Osteocyte (in vitro differentiated cells): ENCODE measurements around the gene KLHL42. TPM values are rescaled to one million over a fixed set of nuclear protein-coding genes. Genes with fewer than 3 reads are reported as not detected.

Experiments used
- DNase-seq: peaks from one replicate; pipeline ENCODE4 v3.0.0; 2021; ENCODE audit warnings: mixed read lengths; ENCODE audit not compliant: unreplicated experiment; ENCODE audit errors: extremely low spot score
- H3K27ac Mint-ChIP-seq: one replicate; pipeline ENCODE4 v1.8.0; 2021; ENCODE audit warnings: mild to moderate bottlenecking, mixed read lengths; ENCODE audit not compliant: unreplicated experiment
- H3K27me3 Mint-ChIP-seq: one replicate; pipeline ENCODE4 v1.8.0; 2021; ENCODE audit warnings: mixed read lengths; ENCODE audit not compliant: unreplicated experiment
- H3K36me3 Mint-ChIP-seq: one replicate; pipeline ENCODE4 v1.8.0; 2021; ENCODE audit warnings: mixed read lengths; ENCODE audit not compliant: unreplicated experiment
- H3K4me1 Mint-ChIP-seq: one replicate; pipeline ENCODE4 v1.8.0; 2021; ENCODE audit warnings: mixed read lengths; ENCODE audit not compliant: unreplicated experiment
- H3K4me3 Mint-ChIP-seq: one replicate; pipeline ENCODE4 v1.8.0; 2021; ENCODE audit warnings: mild to moderate bottlenecking, moderate library complexity, mixed read lengths; ENCODE audit not compliant: unreplicated experiment
- H3K9me3 Mint-ChIP-seq: one replicate; pipeline ENCODE4 v1.8.0; 2021; ENCODE audit warnings: mixed read lengths; ENCODE audit not compliant: unreplicated experiment
- total RNA-seq: library from RNA; stranded (reverse); gene quantifications from 2 replicates; pipeline ENCODE4 v1.2.1, GENCODE V29; 2021
- TF ChIP-seq, protein P1 (sequence below): fragments of 200-600 bp; sonication (generic); IDR thresholded peaks from 2 replicates; pipeline ENCODE4 v1.5.0; 2021; ENCODE audit warnings: antibody characterized with exemption, mild to moderate bottlenecking, moderate library complexity

Gene KLHL42
- total RNA-seq, 1 donor from 2014 or later, result 29.2 TPM

GRCh38 chr12:27814851-27815591, 35.0 kb downstream of the KLHL42 start:
- TF ChIP-seq, protein P1, sequence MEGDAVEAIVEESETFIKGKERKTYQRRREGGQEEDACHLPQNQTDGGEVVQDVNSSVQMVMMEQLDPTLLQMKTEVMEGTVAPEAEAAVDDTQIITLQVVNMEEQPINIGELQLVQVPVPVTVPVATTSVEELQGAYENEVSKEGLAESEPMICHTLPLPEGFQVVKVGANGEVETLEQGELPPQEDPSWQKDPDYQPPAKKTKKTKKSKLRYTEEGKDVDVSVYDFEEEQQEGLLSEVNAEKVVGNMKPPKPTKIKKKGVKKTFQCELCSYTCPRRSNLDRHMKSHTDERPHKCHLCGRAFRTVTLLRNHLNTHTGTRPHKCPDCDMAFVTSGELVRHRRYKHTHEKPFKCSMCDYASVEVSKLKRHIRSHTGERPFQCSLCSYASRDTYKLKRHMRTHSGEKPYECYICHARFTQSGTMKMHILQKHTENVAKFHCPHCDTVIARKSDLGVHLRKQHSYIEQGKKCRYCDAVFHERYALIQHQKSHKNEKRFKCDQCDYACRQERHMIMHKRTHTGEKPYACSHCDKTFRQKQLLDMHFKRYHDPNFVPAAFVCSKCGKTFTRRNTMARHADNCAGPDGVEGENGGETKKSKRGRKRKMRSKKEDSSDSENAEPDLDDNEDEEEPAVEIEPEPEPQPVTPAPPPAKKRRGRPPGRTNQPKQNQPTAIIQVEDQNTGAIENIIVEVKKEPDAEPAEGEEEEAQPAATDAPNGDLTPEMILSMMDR, result no peak
- peaks cover 11% of the 10 kb centered on the region for H3K27me3 Mint-ChIP-seq
- H3K4me1 Mint-ChIP-seq, result peaks cover 8% of the 10 kb centered on the region
- DNase-seq, result no peak
- no peaks in the 10 kb centered on the region for H3K36me3 Mint-ChIP-seq
- no peak overlapping the region for H3K4me3 Mint-ChIP-seq
- no peak overlapping the region for H3K27ac Mint-ChIP-seq
- no peaks in the 10 kb centered on the region for H3K9me3 Mint-ChIP-seq

GRCh38 chr12:27817766-27818165, 37.7 kb downstream of the KLHL42 start:
- H3K36me3 Mint-ChIP-seq, result no peaks in the 10 kb centered on the region
- TF ChIP-seq, protein P1, result no peak
- H3K4me3 Mint-ChIP-seq, result no peak overlapping the region
- H3K9me3 Mint-ChIP-seq, result no peaks in the 10 kb centered on the region
- peaks cover 4% of the 10 kb centered on the region for H3K27me3 Mint-ChIP-seq
- peaks cover 8% of the 10 kb centered on the region for H3K4me1 Mint-ChIP-seq
- DNase-seq, result no peak
- no peak overlapping the region for H3K27ac Mint-ChIP-seq

GRCh38 chr12:27818401-27818918, 38.4 kb downstream of the KLHL42 start:
- H3K9me3 Mint-ChIP-seq, result no peaks in the 10 kb centered on the region

GRCh38 chr12:27820564-27820963, 40.5 kb downstream of the KLHL42 start:
- DNase-seq, result no peak
- Mint-ChIP-seq H3K4me1 (peaks cover 5% of the 10 kb centered on the region), H3K36me3 (no peaks in the 10 kb centered on the region), H3K27ac (no peak overlapping the region), H3K9me3 (no peaks in the 10 kb centered on the region), H3K4me3 (no peak overlapping the region), H3K27me3 (peaks cover 9% of the 10 kb centered on the region)
- TF ChIP-seq, protein P1, result no peak

More at GRCh38 chr12:27818401-27818918, 38.4 kb downstream of the KLHL42 start:
- TF ChIP-seq, protein P1, result no peak
- no peak overlapping the region for H3K4me3 Mint-ChIP-seq
- peaks cover 6% of the 10 kb centered on the region for H3K27me3 Mint-ChIP-seq
- H3K4me1 Mint-ChIP-seq, result peaks cover 8% of the 10 kb centered on the region
- DNase-seq, result no peak
- no peak overlapping the region for H3K27ac Mint-ChIP-seq
- no peaks in the 10 kb centered on the region for H3K36me3 Mint-ChIP-seq

DNA sequence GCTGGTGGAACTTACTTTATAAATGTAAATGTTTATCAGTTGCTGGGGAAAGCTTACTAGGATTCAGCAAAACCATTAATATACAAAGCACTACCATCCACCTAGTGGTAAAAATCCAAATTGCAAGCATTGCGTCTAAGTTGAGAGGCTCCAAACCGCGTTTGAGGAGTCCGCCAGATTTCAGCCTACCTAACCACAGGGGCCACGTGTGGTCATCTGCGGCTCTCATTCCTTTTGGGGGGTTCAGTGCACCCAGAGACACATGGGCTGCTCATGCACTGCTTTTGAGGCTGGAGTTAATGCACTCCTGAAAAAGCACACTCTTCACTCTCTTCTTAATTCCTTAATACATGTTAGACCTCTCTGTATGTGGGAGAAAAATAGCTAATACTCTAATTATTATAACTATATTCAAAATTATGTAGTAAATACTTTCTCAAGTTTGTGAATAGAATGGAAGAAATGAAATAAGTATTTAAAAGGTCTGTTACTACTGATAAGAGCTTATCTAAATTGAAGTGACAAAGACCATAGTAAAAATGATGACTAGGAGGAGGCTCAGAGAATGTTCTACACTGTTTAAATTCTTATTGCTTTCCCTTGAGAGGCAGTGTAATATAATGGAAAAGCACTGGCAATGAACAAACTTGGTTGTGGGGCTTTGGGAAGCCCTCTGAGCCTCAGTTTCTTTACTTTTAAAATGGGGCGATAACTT, 41.4 kb downstream of the KLHL42 start:
- H3K4me1 Mint-ChIP-seq, result peaks cover 5% of the 10 kb centered on the region
- H3K4me3 Mint-ChIP-seq, result no peak overlapping the region
- H3K27ac Mint-ChIP-seq, result no peak overlapping the region
- H3K9me3 Mint-ChIP-seq, result no peaks in the 10 kb centered on the region
- no peaks in the 10 kb centered on the region for H3K36me3 Mint-ChIP-seq
- TF ChIP-seq, protein P1, result peak; percentile 77
- DNase-seq, result no peak
- H3K27me3 Mint-ChIP-seq, result peaks cover 9% of the 10 kb centered on the region
